ENCODE results near the gene KRTAP21-3.
"Not testable (repeated sequence)": the region's sequence is repeated elsewhere in the genome, so short reads cannot be mapped to it uniquely, and the experiment has no call there.

The KRTAP21-3 gene, protein sequence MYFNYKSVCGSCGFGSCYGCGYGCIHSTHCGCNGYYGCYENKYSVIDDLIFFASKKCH

DNA sequence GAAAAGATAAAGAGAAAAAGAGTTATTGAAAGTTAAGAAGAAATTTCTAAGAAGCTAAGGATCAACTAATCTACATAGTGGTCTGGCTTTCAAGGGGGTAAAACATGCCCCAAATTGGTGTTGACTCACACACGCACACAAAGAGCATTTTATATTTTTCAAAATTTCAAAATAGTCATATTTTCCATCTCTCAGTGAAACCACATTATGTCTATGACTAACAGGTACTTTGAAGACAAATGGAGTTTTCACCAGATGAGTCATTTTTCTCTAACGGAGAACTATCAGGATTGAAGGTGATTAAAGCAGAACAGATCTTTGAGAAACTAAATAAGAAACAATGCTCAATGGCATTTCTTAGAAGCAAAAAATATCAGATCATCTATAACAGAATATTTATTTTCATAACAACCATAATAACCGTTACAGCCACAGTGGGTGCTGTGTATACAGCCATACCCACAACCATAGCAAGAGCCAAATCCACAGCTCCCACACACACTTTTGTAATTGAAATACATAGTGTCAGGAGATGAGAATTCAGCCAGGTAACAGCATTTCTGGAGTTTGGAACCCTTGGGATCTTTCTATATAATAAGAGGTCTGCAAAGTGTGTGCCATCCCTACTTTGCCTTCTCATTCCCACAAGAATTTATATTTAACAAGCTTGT, at the start of gene KRTAP21-3:
Gene KRTAP21-3 (minus strand): TSS at position 539 of the 671 bp plus-strand sequence. CDS start 18 bp downstream, at position 521.
- no peak for DNase-seq (ENCODE audit: low read depth)

DNA sequence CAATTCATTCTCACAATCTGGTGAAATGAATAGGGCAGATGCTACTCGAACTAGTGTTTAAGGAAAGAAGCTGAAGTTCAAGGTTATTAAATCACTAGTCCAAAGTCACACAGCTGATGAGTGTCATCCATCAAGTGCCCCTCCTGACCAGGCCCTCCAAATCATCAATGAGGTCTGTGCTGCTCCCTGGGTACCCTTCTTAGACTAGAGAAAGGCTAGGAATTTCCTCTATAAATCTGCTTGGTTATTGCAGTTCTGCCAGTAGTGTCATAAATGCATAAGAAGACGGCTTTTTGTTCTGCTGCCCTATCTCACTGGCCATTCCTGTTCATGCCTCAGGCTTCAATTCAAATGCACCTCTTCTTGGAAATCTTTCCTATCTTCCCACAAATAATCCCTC, 42.2 kb upstream of the KRTAP21-3 start:
- no peak for DNase-seq (ENCODE audit: low read depth)

DNA sequence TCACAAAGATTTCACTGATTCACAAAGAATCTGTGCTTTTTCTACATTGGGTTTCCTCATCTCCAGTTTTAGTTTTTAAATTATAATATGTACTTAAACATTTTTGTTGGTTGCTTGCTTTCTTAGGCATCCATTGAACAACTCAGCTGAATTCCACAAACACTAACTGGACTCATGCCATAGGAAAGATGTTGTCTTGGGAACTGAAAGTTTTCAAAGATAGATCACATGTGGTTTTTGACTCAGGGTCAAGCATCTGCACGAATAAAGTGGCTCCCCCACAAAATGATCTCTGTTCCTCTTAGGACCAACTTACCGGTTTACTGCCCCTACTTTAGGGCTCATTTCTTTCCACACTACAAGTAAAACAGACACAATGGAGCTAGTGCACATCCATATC, 39.7 kb upstream of the KRTAP21-3 start:
- no peak for DNase-seq (ENCODE audit: low read depth)

DNA sequence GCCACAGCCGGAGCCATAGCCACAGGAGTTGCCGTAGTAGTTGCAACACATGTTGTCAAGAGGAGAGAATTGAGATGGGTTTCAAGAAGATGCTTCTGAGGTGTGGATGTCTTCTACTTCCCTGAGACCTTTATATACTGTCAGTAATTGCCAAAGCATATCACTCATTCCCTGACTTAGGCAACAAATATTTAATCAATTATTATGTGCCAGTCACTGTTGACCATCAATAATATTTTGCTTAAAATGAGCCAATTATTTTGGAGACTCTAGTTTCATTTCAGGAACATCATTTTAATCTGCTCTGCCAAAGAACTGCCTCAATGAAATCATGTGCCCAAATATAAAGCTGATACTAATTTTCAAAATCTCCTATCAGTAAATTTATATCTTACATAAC, 36.8 kb upstream of the KRTAP21-3 start, which contains the start of gene KRTAP21-1:
Gene KRTAP21-1 (minus strand): TSS at position 101 of the 400 bp plus-strand sequence. CDS start 50 bp downstream, at position 51.
- not testable (repeated sequence) for DNase-seq (ENCODE audit: low read depth)

DNA sequence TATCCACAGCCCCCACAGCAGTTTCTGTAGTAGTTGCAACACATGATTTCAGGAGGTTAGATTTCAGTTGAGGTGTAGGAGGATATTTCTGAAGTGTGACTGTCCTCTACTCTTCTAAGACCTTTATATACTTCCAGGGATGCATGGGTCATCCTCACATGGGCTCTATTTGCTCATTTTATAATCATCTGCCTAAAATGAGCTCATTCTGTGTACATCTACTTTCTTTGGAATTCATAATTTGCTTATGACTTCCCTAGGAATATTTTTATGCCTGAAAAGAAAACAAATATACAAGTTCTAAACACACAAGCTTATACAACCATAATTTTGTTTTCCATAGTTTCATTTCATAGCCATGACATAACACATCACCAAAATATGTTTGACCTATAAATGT, 28.6 kb upstream of the KRTAP21-3 start, which contains the start of gene KRTAP21-2:
Gene KRTAP21-2 (minus strand): TSS at position 101 of the 400 bp plus-strand sequence. CDS start 57 bp downstream, at position 44.
- no peak for DNase-seq (ENCODE audit: low read depth)

DNA sequence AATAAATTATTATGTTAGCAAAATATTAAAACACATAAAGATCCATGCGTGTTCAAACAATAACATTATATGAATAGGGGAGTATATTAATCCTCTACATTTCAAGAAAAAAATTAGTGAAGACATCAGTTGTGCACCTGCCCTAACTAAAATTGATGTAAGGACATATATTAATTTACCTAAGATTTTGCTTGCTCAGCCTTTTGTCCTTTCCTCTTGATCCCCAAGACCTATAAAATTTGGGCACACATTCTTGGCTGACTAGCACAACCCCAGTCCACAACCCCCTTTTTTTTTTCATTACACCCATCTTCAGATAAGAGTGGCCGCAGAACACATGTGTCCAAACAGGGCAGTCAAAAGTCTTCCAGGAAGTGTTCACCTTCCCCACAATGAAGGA, 21.9 kb upstream of the KRTAP21-3 start:
- no peak for DNase-seq (ENCODE audit: low read depth)

DNA sequence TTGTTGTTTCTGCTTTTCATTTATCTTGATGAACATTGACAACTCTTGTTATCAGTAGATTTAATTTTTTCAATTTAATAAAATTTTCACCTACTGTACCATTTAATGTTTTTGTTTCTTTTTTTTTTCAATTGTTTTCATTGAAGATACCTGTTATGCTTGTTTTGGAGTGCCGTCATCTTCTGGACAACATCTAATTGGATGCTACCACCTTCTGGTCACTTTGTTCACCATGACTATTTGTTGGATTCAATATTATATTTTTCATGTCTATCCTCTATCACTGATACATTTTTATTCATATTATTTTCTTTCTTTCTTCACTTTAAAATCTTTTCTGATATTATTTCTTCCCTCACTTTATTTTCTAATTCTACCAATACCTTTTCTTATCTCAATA, 14.4 kb upstream of the KRTAP21-3 start:
- DNase-seq (ENCODE audit: low read depth), result no peak

DNA sequence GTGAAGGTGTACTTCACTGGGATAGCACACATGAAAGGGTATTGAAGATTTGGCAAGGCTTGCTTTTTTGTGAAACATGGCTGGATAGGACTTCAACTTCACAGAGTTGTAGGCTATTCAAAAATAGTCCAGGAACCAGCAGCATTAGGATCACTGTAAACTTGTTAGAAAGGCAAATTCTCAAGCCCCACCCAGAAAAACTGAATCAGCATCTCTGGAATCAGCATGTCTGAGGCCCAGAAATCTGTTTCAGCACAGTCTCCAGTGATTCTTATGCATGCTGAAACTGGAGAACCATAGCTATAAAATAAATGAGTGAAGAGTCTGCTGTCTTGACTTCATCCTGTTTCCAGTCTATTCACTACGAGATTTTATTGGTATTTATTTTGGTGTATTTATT, 8.1 kb upstream of the KRTAP21-3 start:
- DNase-seq (ENCODE audit: low read depth), result no peak

DNA sequence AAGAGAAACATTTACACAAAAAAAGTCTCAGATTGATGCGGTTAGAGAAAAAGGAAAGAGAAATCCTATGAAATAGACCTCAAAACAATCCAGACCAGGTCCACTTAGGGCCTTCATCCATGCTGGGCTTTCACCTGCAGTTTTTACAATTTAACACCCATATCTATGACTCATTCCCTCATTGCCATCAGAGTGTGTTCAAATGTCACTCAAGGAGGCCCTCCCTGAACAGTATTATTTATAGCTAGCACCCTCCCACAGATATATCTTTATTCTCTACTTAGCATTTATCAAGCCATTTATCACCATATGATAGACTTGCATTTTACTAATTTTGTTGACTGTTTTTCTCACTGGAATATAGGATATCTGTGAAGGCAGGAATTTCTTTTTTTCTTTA, 824 bp upstream of the KRTAP21-3 start:
- no peak for DNase-seq (ENCODE audit: low read depth)

DNA sequence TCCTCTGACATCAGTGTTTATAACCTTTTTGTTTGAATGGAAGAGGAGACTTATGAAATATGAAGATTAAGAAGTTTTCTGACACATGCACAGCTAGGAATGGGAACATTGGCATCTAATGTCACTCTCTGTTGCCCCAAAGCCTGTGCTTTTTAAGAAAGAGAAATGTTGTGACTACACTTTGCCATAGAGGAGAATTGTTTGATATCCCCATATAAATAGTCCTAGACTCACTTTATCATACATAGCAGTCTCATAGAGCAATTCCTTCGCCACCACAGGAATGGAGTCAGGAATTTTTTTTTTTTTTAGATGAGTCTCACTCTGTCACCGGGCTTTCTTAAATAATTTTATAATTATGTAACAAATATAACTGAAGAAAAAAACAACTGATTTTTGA, 1.5 kb downstream of the KRTAP21-3 start:
- DNase-seq (ENCODE audit: low read depth), result no peak

DNA sequence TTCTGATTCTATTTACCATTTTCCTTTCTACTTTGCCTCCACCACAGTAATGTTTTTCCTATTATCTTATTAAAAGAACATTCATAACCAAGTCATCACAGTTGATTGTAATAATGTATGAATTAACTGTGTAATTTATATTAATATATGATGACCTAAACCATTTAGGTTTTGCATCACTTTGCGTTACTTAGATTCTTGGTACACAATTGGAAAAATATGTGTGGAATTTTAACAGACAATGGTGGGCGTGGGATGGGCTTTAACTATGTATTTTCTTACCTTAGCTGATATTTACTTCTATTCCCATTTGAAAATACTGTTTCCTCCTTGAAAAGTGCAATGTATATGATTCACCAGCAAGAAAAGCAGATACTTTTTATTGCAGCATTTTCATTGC, 3.6 kb downstream of the KRTAP21-3 start:
- DNase-seq (ENCODE audit: low read depth), result no peak

DNA sequence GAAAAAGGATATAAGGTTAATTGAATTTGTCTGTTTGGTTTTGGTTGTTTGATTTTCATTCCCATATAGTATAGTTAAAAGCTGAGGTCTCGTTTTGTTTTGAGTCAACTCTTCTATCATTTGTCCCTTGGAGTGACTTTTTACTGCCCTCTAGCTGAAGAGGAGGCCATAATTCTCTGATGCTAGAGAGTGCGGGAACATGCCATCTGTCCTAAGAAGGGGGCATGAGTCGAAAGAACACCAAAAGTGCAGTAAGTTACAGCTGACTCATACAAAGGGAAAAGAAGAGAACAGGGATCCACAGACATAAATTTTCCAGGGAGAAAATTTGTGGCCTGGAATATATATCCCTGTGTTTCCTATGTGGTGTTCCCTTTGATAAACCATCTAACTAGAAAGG, 4.1 kb downstream of the KRTAP21-3 start:
- no peak for DNase-seq (ENCODE audit: low read depth)

DNA sequence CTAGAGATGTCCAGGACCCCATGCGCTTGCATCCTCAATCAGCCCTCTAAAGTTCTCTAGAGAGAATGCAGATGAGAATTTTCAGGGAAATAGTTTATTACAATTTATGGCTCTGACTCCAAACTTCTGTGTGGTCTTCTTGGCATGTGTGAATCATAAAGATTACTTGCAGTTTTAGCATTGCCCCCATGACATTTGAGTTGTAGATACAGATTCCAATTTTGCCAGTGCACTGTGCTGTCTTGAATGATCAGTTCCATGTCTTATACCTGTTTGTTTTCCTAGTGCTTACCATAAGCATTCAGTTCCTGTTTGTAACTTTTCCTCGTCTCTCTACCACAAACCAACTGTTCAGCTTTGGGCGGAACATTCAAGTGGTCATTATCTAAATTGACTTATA, 4.8 kb downstream of the KRTAP21-3 start:
- no peak for DNase-seq (ENCODE audit: low read depth)

DNA sequence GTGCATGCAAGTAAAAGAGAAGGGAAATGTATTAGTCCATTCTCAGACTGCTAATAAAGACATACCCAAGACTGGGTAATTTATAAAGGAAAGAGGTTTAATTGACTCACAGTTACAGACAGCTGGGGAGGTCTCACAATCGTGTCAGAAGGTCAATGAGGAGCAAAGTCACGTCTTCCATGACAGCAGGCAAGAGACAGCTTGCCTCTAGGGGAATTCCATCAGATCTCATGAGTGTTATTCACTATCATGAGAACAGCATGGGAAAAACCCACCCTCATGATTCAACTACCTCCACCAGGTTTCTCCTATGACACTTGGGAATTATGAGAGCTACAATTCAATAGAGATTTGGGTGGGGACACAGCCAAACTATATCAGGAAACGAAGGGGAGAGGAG, 8.1 kb downstream of the KRTAP21-3 start:
- DNase-seq (ENCODE audit: low read depth), result no peak

DNA sequence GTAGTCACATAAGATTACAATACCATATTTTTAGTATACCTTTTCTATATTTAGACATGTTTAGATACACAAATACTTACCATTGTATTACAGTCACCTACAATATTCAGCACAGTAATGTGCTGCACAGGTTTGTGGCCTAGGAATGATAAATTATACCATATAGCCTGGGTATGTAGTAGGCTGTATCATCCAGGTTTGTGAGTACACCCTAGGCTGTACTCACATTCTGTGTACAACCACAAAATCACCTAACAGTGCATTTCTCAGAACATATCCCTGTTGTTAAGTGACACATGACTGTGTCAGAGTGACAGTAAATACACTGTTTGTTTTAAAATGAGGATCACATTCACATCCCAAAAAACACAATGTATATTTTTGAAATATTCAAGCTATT, 11.2 kb downstream of the KRTAP21-3 start:
- no peak for DNase-seq (ENCODE audit: low read depth)

DNA sequence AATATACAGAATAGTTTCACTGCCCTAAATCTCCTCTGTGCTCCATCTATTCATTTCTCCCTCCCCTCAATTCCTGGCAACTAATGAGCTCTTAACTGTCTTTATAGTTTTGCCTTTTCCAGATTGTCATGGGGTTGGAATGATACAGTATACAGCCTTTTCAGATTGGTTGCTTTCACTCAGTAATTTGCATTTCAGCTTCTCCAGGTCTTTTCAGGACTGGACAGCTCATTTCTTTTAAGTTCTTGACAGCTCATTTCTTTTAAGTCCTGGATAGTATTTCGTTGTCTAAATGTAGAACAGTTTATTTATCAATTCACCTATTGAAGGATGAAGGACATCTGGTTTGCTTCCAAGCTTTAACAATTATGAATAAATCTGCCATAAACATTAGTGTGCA, 22.6 kb downstream of the KRTAP21-3 start:
- DNase-seq (ENCODE audit: low read depth), result no peak

DNA sequence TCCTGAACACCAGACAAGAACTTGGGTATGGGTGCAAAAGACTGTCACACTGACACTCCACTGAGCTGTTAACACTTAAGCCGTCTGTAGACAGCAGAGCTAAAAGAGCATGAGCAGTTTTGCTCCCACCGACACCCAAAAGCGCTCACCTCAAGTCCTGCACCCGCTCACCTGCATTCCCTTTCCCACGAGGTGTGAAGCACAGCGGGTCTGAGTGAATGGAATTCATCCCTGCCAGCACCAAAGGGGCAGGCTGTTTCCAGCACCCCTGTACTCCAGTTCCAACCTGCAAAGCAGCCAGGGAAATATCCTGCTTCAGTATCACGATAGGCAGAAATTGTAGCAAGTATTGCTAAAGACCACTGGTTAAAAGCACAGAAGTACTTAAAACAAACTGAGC, 28.8 kb downstream of the KRTAP21-3 start:
- no peak for DNase-seq (ENCODE audit: low read depth)

DNA sequence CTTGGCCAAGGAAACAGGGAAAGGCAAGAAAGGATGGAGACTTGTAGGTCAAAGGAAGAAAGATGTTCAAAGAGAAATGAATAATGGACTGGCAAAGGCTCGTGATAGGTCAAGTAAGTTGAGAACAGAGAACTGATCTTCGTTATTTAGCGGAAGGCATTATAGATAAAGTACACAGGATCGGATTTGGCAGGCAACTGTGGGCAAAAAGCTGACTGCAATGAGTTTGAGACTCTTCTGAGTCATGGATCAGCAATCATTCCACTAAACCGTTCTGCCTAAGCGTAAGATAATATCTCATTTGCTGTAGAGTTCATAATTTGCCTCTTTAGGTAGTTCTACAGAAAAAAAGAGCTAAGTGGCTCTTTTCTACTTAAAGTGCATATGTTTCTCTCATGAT, 34.1 kb downstream of the KRTAP21-3 start:
- DNase-seq (ENCODE audit: low read depth), result no peak

DNA sequence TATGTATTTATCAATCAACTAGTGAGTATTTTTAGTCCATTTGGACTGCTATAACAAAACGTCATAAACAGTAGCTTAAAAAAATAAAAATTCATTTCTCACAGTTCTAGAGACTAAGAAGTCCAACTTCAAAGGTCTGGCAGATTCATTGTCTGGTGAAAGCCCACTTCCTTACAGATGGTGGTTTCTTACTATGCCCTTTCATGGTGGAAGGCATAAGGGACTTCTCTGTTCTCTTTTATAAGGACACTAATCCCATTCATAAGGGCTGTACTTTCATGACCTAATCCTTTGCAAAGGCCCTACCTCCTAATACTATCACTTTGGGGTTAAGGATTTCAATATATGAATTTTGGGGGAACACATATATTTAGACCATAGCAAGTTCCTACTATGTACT, 38.0 kb downstream of the KRTAP21-3 start:
- no peak for DNase-seq (ENCODE audit: low read depth)

DNA sequence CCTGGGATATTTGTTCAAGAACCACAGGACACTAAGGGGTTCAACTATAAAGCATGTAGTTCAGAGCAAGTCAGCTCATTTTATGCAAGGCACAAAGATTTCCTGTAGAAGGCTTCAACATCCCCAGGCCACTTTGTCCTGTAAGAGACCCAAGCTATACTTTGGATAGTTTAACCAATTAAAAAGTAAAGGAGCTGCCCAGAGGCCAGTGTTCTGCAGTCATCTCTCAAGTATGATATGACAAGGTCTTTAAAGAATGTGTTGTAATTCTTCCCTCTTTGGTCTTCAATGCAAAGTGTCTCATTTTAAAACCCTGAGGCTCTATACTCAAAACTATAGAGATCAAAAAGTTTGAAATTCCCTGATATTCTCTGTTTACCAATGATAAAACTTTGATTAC, 41.8 kb downstream of the KRTAP21-3 start:
- DNase-seq (ENCODE audit: low read depth), result no peak

DNA sequence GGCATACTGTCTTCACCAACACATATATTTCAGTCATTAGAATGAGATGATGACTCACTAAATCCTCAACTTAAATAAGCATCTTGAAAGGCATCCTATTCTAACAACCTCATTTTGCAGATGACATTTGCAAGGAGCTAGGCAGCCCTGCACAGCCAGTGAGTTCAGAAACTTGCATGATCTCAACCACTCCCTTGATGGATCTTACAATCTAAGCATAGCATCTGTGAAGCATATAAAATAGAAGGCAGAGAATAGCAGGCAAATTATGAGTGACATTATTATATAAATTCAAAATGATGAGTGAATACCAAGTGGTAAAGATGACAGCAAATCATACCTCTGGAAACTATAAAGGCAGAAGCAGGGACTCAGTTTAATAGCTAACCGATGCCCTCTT, 44.3 kb downstream of the KRTAP21-3 start:
- DNase-seq (ENCODE audit: low read depth), result no peak

DNA sequence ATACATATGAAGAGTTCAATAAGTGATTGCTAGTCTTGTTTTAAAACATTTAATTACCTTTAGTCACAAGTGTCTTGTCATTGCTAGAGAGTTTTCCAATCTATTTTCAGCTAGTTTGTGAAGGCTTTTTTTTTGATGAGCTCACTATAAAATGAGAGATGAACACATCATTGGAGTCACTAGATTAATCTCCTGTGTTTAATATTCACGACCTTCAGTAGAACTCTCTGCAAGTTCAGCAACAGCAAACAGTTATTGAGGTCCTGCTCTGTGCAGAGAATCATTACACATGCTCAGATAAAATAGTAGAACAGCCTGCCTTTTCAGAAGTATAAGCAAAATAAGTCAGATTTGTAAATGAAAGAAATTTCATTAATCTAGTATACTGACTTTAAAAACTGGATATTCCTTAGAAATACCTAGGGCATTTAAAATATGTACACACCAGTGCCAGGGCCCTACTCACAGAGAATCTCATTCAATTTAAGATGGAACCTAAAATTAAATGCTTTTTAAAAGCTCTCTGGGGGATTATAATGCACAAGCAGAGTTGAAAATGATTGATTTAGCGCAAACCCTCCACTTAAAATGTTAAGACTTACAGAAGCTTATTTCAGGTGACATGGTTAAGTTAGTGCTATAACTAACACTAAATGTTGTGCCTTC, 45.5 kb downstream of the KRTAP21-3 start:
- DNase-seq (ENCODE audit: low read depth), result no peak

DNA sequence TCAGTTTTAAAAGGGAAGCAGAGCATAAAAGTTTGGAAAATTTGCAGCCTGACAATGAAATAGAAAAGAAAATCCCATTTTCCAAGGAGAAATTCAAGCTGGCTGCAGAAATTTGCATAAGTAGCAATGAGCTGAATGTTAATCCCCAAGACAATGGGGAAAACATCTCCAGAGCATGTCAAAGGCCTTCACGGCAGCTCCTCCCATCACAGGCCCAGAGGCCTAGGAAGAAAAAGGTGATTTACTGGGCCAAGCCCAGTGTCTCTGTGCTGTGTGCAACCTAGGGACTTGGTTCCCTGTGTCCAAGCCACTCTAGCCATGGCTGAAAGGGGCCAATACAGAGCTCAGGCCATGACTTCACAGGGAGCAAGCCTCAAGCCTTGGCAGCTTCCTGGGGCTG, 49.8 kb downstream of the KRTAP21-3 start:
- DNase-seq (ENCODE audit: low read depth), result no peak

Data from stimulated activated CD8-positive, alpha-beta memory T cell treated with anti-CD3 and anti-CD28 coated beads, Interleukin-15, amount 100 ng/mL, for 24 hours (primary cell).